Mononuclear cell (primary cell): ENCODE results near the gene MRPL42. TPM values are rescaled to one million over a fixed set of nuclear protein-coding genes. Genes with fewer than 3 reads are reported as not detected.

ENCODE experiments used
- H3K27me3 ChIP-seq: 2 replicates; pipeline ENCODE4 v1.6.0; 2011; ENCODE audit warnings: low read length, control low read depth; ENCODE audit not compliant: insufficient read depth
- H3K4me1 ChIP-seq: 2 replicates; pipeline ENCODE4 v1.5.1; 2011; ENCODE audit warnings: mild to moderate bottlenecking, low read length, control low read depth; ENCODE audit not compliant: insufficient read depth
- H3K4me3 ChIP-seq: 2 replicates; pipeline ENCODE4 v1.5.1; 2011; ENCODE audit warnings: mild to moderate bottlenecking, low read length, moderate library complexity
- H3K9me3 ChIP-seq: 2 replicates; pipeline ENCODE4 v1.5.1; 2011; ENCODE audit warnings: low read depth, mild to moderate bottlenecking, control low read depth, low read length
- total RNA-seq: library from RNA; depleted of rRNA; stranded (reverse); fragments of >200 nt; gene quantifications from one replicate; pipeline ENCODE4 v1.2.3, GENCODE V29; 2012

The MRPL42 gene
- total RNA-seq, 1 donor = 46.7 TPM

DNA sequence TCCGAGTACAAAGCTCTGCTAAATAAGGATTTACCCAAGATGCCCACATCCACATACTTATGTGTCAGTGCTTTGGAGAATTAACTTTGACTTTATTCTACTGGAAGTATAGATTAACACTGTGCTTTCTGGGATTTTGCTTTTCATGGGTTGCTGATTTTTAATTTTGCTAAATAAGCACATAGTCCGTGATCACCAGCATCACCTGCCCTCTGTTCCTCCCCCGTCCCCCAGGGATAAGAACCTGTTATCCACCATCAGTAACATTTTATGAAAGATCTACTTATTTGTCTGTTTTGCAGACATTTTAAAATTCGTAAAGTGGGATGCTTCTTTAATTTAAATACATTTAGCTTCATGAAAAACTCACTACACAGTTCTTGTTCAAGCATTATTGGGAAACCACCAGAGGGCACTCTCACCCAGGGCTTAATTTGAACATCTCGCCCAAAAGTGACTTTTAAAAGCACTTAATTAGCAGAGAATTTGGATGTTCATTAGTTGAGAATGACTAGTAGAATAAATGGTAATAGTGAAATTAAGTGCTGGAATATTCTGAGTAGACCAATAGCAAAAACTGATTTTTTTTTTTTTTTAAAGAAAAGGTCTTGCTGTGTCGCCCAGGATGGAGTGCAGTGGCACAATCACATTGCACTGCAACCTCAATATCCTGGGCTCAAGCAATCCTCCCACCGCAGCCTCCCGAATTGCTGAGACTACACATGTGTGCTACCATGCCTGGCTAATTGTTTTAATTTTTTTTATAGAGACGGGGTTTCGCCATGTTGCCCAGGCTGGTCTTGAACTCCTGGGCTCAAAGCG, 35.7 kb downstream of the MRPL42 start:
- no peaks in the 10 kb centered on the region for H3K27me3 ChIP-seq
- no peaks in the 10 kb centered on the region for H3K4me1 ChIP-seq
- H3K9me3 ChIP-seq = no peaks in the 10 kb centered on the region
- no peak overlapping the region for H3K4me3 ChIP-seq

DNA sequence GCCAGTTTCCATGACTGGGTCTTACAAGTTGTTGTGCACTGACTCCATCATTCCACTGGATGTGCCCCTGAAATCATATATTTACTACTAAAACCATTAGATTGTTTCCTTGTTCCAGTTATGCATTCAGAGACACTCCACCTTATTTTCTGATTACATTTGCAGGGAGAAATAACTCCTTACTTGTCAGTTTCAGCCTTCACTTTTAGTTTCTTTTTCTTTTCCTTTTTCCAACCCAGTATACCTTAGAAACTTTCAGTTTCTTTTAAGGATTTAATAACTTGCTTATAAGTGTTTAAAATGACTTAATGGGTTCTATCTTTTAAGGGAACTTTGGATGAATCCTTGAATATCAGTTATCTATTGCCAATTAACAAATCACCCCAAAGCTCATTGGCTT, 39.9 kb downstream of the MRPL42 start:
- Histone ChIP-seq H3K4me1 (no peaks in the 10 kb centered on the region), H3K9me3 (no peaks in the 10 kb centered on the region), H3K4me3 (no peak overlapping the region), H3K27me3 (no peaks in the 10 kb centered on the region)

- no peak overlapping the region for H3K4me3 ChIP-seq
- no peaks in the 10 kb centered on the region for H3K27me3 ChIP-seq
- no peaks in the 10 kb centered on the region for H3K4me1 ChIP-seq
- H3K9me3 ChIP-seq = no peaks in the 10 kb centered on the region
These were observed 42.2 kb downstream of the MRPL42 start for GRCh38 chr12:93509506-93509905.

DNA sequence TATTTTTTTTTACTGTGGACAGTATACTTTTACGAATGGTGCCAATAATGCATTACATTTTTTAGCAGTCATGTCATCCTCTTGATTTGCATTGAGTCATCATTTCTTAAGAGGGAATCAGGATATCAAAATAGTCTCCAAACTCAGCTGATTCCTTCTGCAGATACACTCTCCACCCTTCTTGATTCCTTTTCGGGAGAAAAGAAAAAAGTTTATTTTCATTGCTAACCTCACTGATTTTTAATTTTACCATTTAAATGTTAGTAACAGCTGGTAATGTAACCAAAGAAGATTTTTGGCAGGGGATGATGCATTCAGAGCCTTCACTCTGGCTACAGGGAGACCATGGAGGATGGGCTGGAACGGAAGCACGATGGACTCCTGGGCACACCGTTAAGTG, 47.5 kb downstream of the MRPL42 start:
- Histone ChIP-seq H3K27me3 (no peaks in the 10 kb centered on the region), H3K9me3 (no peaks in the 10 kb centered on the region), H3K4me1 (no peaks in the 10 kb centered on the region), H3K4me3 (no peak overlapping the region)

DNA sequence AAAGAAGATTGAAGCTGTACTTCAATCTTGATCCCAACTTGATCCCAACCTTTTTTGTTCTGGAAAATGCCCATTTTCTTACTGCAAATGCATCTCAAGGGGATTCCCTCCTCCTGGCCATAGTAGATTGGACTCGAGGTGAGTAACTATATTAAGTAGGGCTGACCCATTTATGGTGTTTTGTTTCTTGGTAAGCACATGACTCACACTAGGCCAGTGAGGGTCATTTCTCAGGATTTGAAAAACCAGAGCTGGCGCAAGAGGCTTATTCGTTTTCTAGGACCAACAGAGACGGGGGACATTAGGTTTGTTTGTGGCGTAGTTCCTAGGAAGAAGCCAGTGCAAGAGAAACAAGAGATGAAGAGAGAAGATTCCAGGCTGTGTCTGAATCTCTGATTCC, 51.4 kb downstream of the MRPL42 start:
- Histone ChIP-seq H3K4me1 (no peaks in the 10 kb centered on the region), H3K9me3 (no peaks in the 10 kb centered on the region), H3K4me3 (no peak overlapping the region), H3K27me3 (no peaks in the 10 kb centered on the region)

GRCh38 chr12:93519859-93520258, 52.5 kb downstream of the MRPL42 start:
- H3K9me3 ChIP-seq = no peaks in the 10 kb centered on the region
- no peak overlapping the region for H3K4me3 ChIP-seq
- H3K4me1 ChIP-seq = no peaks in the 10 kb centered on the region
- no peaks in the 10 kb centered on the region for H3K27me3 ChIP-seq

DNA sequence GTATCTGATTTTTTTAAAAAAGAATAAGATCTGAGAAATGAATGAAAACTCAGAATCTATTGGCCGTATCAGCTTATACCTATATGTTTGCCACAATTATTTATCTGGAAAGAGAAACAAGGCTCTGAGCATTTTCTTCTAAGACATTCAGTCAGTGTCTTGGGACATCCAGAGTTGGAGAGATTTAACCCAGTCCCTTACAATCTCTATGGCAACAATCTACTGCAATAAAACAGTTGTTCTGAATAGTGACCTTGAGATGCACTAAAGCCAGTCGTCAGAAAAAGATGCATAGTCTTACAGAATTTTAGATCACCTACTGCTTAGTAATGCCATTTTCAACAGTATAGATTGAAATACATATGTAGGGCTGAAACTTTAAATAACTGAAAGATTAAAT, 53.1 kb downstream of the MRPL42 start:
- Histone ChIP-seq H3K27me3 (no peaks in the 10 kb centered on the region), H3K4me1 (no peaks in the 10 kb centered on the region), H3K9me3 (no peaks in the 10 kb centered on the region), H3K4me3 (no peak overlapping the region)

DNA sequence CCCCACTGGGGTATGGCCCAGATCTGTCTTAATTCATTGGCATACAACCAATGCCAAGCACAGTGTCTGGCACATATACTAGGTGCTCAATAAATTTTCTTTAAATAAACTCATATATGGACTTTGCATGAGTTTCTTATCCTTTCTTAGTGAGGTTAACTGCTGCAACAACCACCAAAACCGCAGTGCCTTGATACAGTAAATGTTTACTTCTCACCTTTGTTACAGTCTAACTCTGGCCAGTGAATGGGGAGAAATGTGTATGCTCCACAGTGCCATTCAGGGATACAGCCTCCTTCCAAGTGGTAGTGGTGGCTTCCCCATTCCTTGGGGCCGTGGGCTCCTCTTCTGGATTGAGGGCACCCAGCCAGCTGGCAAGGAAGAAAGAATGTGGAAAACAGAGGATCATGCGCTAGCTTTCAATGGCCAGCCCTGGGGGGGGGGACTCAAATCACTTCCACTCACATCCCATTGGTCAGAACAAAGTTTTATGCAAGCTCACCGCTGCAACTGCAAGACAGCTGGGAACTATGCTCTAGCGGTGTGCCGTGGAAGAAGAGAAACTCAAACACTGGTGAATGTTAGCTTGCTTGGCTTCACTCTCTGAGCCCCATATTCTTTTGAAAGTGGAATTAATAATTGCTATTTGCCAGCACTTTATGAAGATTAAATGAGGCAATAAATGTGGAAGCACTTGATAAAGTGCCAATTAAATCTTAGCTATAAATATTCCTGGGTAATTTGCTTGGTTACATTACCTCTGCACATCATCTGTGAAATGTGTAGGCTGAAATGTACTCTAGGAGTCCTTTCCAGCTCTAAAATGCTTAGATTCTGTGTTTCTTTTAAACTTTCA, 54.1 kb downstream of the MRPL42 start:
- Histone ChIP-seq H3K27me3 (no peaks in the 10 kb centered on the region), H3K9me3 (no peaks in the 10 kb centered on the region), H3K4me1 (no peaks in the 10 kb centered on the region), H3K4me3 (no peak overlapping the region)

- H3K27me3 ChIP-seq = no peaks in the 10 kb centered on the region
- H3K4me1 ChIP-seq = no peaks in the 10 kb centered on the region
- H3K9me3 ChIP-seq = no peaks in the 10 kb centered on the region
- H3K4me3 ChIP-seq = no peak overlapping the region
These were observed 57.2 kb downstream of the MRPL42 start for GRCh38 chr12:93524386-93525133.

DNA sequence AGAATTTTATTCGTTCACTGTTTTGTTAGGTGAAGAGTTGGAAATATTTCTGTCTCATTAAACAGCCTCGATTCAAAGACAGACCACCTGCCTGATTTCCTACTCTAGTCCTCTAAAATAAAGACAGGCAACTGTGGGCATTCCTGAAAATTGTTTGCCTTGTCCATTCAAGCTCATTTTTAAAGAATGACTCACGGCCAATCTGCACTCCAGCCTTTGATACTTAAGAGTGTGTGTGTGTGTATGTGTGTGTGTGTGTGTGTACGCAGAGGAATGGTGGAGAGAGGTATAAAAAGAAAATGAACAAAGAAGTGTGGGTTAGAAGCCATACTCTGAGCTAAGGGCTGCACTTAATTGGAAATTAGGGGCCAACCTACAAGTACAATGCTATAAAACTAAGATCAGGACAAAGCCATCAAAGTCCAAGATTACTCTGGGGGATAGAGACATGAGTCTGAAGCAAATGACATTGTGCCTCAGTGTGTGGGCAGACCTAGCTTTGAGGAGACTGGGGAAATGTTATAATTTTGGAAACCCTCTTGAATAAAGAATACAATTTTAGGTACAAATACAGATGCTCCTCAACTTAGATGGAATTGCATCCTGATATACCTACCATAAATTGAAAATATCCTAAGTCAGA, 59.6 kb downstream of the MRPL42 start:
- H3K9me3 ChIP-seq = no peaks in the 10 kb centered on the region
- H3K27me3 ChIP-seq = no peaks in the 10 kb centered on the region
- H3K4me3 ChIP-seq = no peak overlapping the region
- no peaks in the 10 kb centered on the region for H3K4me1 ChIP-seq

DNA sequence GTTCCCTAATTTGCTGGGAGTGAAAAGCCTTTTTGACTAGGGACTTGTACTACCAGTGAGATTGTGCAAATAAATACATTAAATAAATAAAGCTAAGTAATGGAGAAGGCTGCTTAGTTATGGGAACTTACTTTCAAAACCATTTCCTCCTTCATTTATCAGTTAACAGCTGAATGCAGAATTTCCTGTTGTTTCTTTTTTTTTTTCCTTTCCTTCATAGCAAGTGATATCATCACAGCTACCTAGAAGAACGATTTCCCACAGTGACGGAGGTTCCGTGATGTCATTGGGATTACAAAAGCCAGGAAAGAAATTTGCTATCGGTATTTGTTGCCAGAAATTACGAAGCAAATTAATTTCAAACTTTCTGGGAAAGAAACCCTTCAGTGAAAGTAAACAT, 63.0 kb downstream of the MRPL42 start:
- Histone ChIP-seq H3K9me3 (no peaks in the 10 kb centered on the region), H3K4me3 (no peak overlapping the region)

GRCh38 chr12:93533310-93533709, 66.0 kb downstream of the MRPL42 start:
- H3K4me1 ChIP-seq = peaks cover 17% of the 10 kb centered on the region
- H3K9me3 ChIP-seq = no peaks in the 10 kb centered on the region
- H3K27me3 ChIP-seq = no peaks in the 10 kb centered on the region
- no peak overlapping the region for H3K4me3 ChIP-seq

More for the DNA sequence above, 63.0 kb downstream of the MRPL42 start:
- no peaks in the 10 kb centered on the region for H3K27me3 ChIP-seq
- H3K4me1 ChIP-seq = no peaks in the 10 kb centered on the region

- Histone ChIP-seq H3K4me3 (no peak overlapping the region), H3K27me3 (no peaks in the 10 kb centered on the region), H3K9me3 (no peaks in the 10 kb centered on the region), H3K4me1 (peaks cover 22% of the 10 kb centered on the region)
These were observed 68.9 kb downstream of the MRPL42 start for GRCh38 chr12:93536111-93536765.

GRCh38 chr12:93536766-93537488, 69.6 kb downstream of the MRPL42 start:
- Histone ChIP-seq H3K9me3 (no peaks in the 10 kb centered on the region), H3K4me3 (no peak overlapping the region), H3K27me3 (no peaks in the 10 kb centered on the region), H3K4me1 (peaks cover 22% of the 10 kb centered on the region)
